Nephron (organoid): ENCODE measurements around the gene CSNK2A3.

Experiments
- H3K27ac Mint-ChIP-seq, 3 experiments: 2 replicates each; pipeline ENCODE4 v1.8.0; 2020; ENCODE audit warnings: mixed read lengths in 3 of 3, mild to moderate bottlenecking in 2 of 3, moderate library complexity in 1 of 3
- H3K27me3 Mint-ChIP-seq: 2 replicates; pipeline ENCODE4 v1.8.0; 2021; ENCODE audit warnings: low read depth, mild to moderate bottlenecking, moderate library complexity, mixed read lengths
- H3K36me3 Mint-ChIP-seq: 2 replicates; pipeline ENCODE4 v1.8.0; 2020; ENCODE audit warnings: low read depth, mixed read lengths
- H3K4me1 Mint-ChIP-seq: 2 replicates; pipeline ENCODE4 v1.8.0; 2020; ENCODE audit warnings: mixed read lengths
- H3K4me3 Mint-ChIP-seq, 3 experiments: 2 replicates each; pipeline ENCODE4 v1.8.0; 2020; ENCODE audit warnings: mild to moderate bottlenecking in 3 of 3, mixed read lengths in 3 of 3, moderate library complexity in 2 of 3
- H3K9me3 Mint-ChIP-seq: 2 replicates; pipeline ENCODE4 v1.8.0; 2020; ENCODE audit warnings: mixed read lengths
- CTCF ChIP-seq, 3 experiments: fragments of 200-600 bp; sonication (generic); IDR thresholded peaks; one replicate each; pipeline ENCODE4 v1.5.0; 2021; ENCODE audit warnings: antibody characterized with exemption in 3 of 3; ENCODE audit not compliant: unreplicated experiment in 3 of 3

CSNK2A3 gene

GRCh38 chr11:11334607-11335006 lies 18.4 kb downstream of the CSNK2A3 start:
- peaks cover 4% of the 10 kb centered on the region for H3K4me1 Mint-ChIP-seq
- TF ChIP-seq CTCF (IDR thresholded peaks at IDR 0.05; ENCODE audit: unreplicated experiment in 3 of 3), result no peak
- H3K27me3 Mint-ChIP-seq, result peaks cover 17% of the 10 kb centered on the region
- H3K4me3 Mint-ChIP-seq, result no peak overlapping the region
- H3K36me3 Mint-ChIP-seq, result peaks cover 3% of the 10 kb centered on the region
- H3K9me3 Mint-ChIP-seq, result no peaks in the 10 kb centered on the region
- peak overlapping the region in 1 of 3 experiments; percentile 48 for H3K27ac Mint-ChIP-seq

GRCh38 chr11:11332141-11332710 lies 20.8 kb downstream of the CSNK2A3 start:
- no peak for TF ChIP-seq CTCF (IDR thresholded peaks at IDR 0.05; ENCODE audit: unreplicated experiment in 3 of 3)
- no peak overlapping the region for H3K27ac Mint-ChIP-seq
- H3K9me3 Mint-ChIP-seq, result no peaks in the 10 kb centered on the region
- peaks cover 3% of the 10 kb centered on the region for H3K36me3 Mint-ChIP-seq
- peaks cover 12% of the 10 kb centered on the region for H3K27me3 Mint-ChIP-seq
- H3K4me3 Mint-ChIP-seq, result no peak overlapping the region
- H3K4me1 Mint-ChIP-seq, result peaks cover 4% of the 10 kb centered on the region

GRCh38 chr11:11329062-11329806 lies 23.8 kb downstream of the CSNK2A3 start:
- H3K36me3 Mint-ChIP-seq, result peaks cover 11% of the 10 kb centered on the region
- peaks cover 13% of the 10 kb centered on the region for H3K27me3 Mint-ChIP-seq
- no peaks in the 10 kb centered on the region for H3K4me1 Mint-ChIP-seq
- H3K27ac Mint-ChIP-seq, result no peak overlapping the region
- peaks cover 5% of the 10 kb centered on the region for H3K9me3 Mint-ChIP-seq
- no peak overlapping the region for H3K4me3 Mint-ChIP-seq
- TF ChIP-seq CTCF (IDR thresholded peaks at IDR 0.05; ENCODE audit: unreplicated experiment in 3 of 3), result no peak

GRCh38 chr11:11324090-11324489 lies 29.0 kb downstream of the CSNK2A3 start:
- peaks cover 14% of the 10 kb centered on the region for H3K9me3 Mint-ChIP-seq
- H3K4me1 Mint-ChIP-seq, result peaks cover 4% of the 10 kb centered on the region
- H3K27ac Mint-ChIP-seq, result no peak overlapping the region
- TF ChIP-seq CTCF (IDR thresholded peaks at IDR 0.05; ENCODE audit: unreplicated experiment in 3 of 3), result no peak
- H3K36me3 Mint-ChIP-seq, result peaks cover 8% of the 10 kb centered on the region
- H3K27me3 Mint-ChIP-seq, result peaks cover 3% of the 10 kb centered on the region
- H3K4me3 Mint-ChIP-seq, result no peak overlapping the region

- no peak for TF ChIP-seq CTCF (IDR thresholded peaks at IDR 0.05; ENCODE audit: unreplicated experiment in 3 of 3)
- Mint-ChIP-seq H3K36me3 (peaks cover 8% of the 10 kb centered on the region), H3K27ac (no peak overlapping the region), H3K9me3 (peaks cover 14% of the 10 kb centered on the region), H3K4me1 (peaks cover 4% of the 10 kb centered on the region), H3K4me3 (no peak overlapping the region), H3K27me3 (peaks cover 6% of the 10 kb centered on the region)
These were observed 30.9 kb downstream of the CSNK2A3 start for GRCh38 chr11:11322101-11322500.

- TF ChIP-seq CTCF (IDR thresholded peaks at IDR 0.05; ENCODE audit: unreplicated experiment in 3 of 3), result no peak
- Mint-ChIP-seq H3K27ac (peak overlapping the region in 1 of 3 experiments; percentile 68), H3K4me3 (no peak overlapping the region), H3K4me1 (peaks cover 10% of the 10 kb centered on the region), H3K36me3 (peaks cover 8% of the 10 kb centered on the region), H3K9me3 (peaks cover 14% of the 10 kb centered on the region), H3K27me3 (peaks cover 4% of the 10 kb centered on the region)
These were observed 32.2 kb downstream of the CSNK2A3 start for GRCh38 chr11:11320825-11321224.
